Measurements from ENCODE around the gene S100P. TPM values are rescaled to one million over a fixed set of nuclear protein-coding genes. Genes with fewer than 3 reads are reported as not detected.
A peak's percentile ranks its signal among the peaks of the same experiment; 100 is the strongest.

S100P gene
- total RNA-seq, 4 donors from 2014 or later, result 7.5 to 7.8 TPM; not detected in 2

GRCh38 chr4:6660430-6660829 lies 33.2 kb upstream of the S100P start:
- Histone ChIP-seq H3K9me3 (no peaks in the 10 kb centered on the region), H3K27me3 (peaks cover 40% of the 10 kb centered on the region), H3K27ac (no peak overlapping the region), H3K4me1 (peaks cover 0 to 20% (median 7%) of the 10 kb centered on the region in 4 donors), H3K36me3 (no peaks in the 10 kb centered on the region), H3K4me3 (no peak overlapping the region)
- no peak for DNase-seq
- intact Hi-C loops (cut with DNase I; ENCODE audit: low total_unique reads), result no loop called here
- in situ Hi-C loops (cut with MboI; ENCODE audit: low pct_ligation_motif_present in 1 of 4, low pct_unique_long_range_greater_than_20kb in 1 of 4, low sequenced_read_pairs in 3 of 4), result no loop called here
- WGBS, 2 donors (ENCODE audit: low coverage in 1 of 2), result 92 to 94% methylated on average over 3 of the region's 3 CpGs
- no peak for TF ChIP-seq POLR2A (IDR thresholded peaks at IDR 0.05)
- TF ChIP-seq CTCF (IDR thresholded peaks at IDR 0.05), result no peak
- no peak for TF ChIP-seq EP300 (IDR thresholded peaks at IDR 0.05; ENCODE audit: low read depth)
- TF ChIP-seq POLR2AphosphoS5 (IDR thresholded peaks at IDR 0.05), result no peak

- Histone ChIP-seq H3K27ac (no peak overlapping the region), H3K9me3 (no peaks in the 10 kb centered on the region), H3K27me3 (peaks cover 40% of the 10 kb centered on the region), H3K4me1 (peaks cover 0 to 20% (median 7%) of the 10 kb centered on the region in 4 donors), H3K36me3 (no peaks in the 10 kb centered on the region), H3K4me3 (no peak overlapping the region)
- no peak for TF ChIP-seq CTCF (IDR thresholded peaks at IDR 0.05)
- no peak for TF ChIP-seq POLR2A (IDR thresholded peaks at IDR 0.05)
- no peak for TF ChIP-seq POLR2AphosphoS5 (IDR thresholded peaks at IDR 0.05)
- TF ChIP-seq EP300 (IDR thresholded peaks at IDR 0.05; ENCODE audit: low read depth), result no peak
- in situ Hi-C loops (cut with MboI; ENCODE audit: low pct_ligation_motif_present in 1 of 4, low pct_unique_long_range_greater_than_20kb in 1 of 4, low sequenced_read_pairs in 3 of 4) (no loop called here), intact Hi-C loops (cut with DNase I; ENCODE audit: low total_unique reads) (no loop called here)
- 92% methylated on average over 3 of the region's 3 CpGs; no CpG with 5 or more reads in 1 of the 2 donors for WGBS, 2 donors (ENCODE audit: low coverage in 1 of 2)
- DNase-seq, result no peak
Measured at GRCh38 chr4:6662591-6662990, 31.1 kb upstream of the S100P start.

GRCh38 chr4:6663596-6664393 lies 29.9 kb upstream of the S100P start:
- no peak for TF ChIP-seq CTCF (IDR thresholded peaks at IDR 0.05)
- no peak for TF ChIP-seq EP300 (IDR thresholded peaks at IDR 0.05; ENCODE audit: low read depth)
- TF ChIP-seq POLR2A (IDR thresholded peaks at IDR 0.05), result no peak
- TF ChIP-seq POLR2AphosphoS5 (IDR thresholded peaks at IDR 0.05), result no peak
- H3K27ac ChIP-seq, result no peak overlapping the region
- DNase-seq, result no peak
- no peaks in the 10 kb centered on the region for H3K36me3 ChIP-seq
- peaks cover 0 to 14% (median 6%) of the 10 kb centered on the region in 4 donors for H3K4me1 ChIP-seq
- H3K9me3 ChIP-seq, result no peaks in the 10 kb centered on the region
- 25 to 31% methylated on average over 4 to 40 of the region's 55 CpGs for WGBS, 2 donors (ENCODE audit: low coverage in 1 of 2)
- H3K27me3 ChIP-seq, result peaks cover 32% of the 10 kb centered on the region
- in situ Hi-C loops (cut with MboI; ENCODE audit: low pct_ligation_motif_present in 1 of 4, low pct_unique_long_range_greater_than_20kb in 1 of 4, low sequenced_read_pairs in 3 of 4), result no loop called here
- H3K4me3 ChIP-seq, result peak overlapping the region; percentile 11 to 35 (median 26)
- intact Hi-C loops (cut with DNase I; ENCODE audit: low total_unique reads), result no loop called here

- in situ Hi-C loops (cut with MboI; ENCODE audit: low pct_ligation_motif_present in 1 of 4, low pct_unique_long_range_greater_than_20kb in 1 of 4, low sequenced_read_pairs in 3 of 4), result no loop called here
- Histone ChIP-seq H3K4me1 (peaks cover 0 to 14% (median 3%) of the 10 kb centered on the region in 4 donors), H3K36me3 (no peaks in the 10 kb centered on the region), H3K27me3 (peaks cover 19% of the 10 kb centered on the region), H3K4me3 (no peak overlapping the region), H3K9me3 (no peaks in the 10 kb centered on the region), H3K27ac (no peak overlapping the region)
- intact Hi-C loops (cut with DNase I; ENCODE audit: low total_unique reads), result no loop called here
- WGBS, 2 donors (ENCODE audit: low coverage in 1 of 2), result 95 to 97% methylated on average over 6 to 9 of the region's 9 CpGs
- DNase-seq, result no peak
- TF ChIP-seq EP300 (IDR thresholded peaks at IDR 0.05; ENCODE audit: low read depth), result no peak
- TF ChIP-seq CTCF (IDR thresholded peaks at IDR 0.05), result no peak
- TF ChIP-seq POLR2A (IDR thresholded peaks at IDR 0.05), result no peak
- TF ChIP-seq POLR2AphosphoS5 (IDR thresholded peaks at IDR 0.05), result no peak
Measured at GRCh38 chr4:6665320-6665654, 28.4 kb upstream of the S100P start.

Measured in transverse colon (tissue), 4 donors.